Upper lobe of right lung (tissue), 1 donor: ENCODE measurements around the gene SHB. TPM values are rescaled to one million over a fixed set of nuclear protein-coding genes. Genes with fewer than 3 reads are reported as not detected.
A peak's percentile ranks its signal among the peaks of the same experiment; 100 is the strongest.

Source experiments
- ATAC-seq: fragments of 200-7000 bp; cut with Tn5 transposase; one replicate; pipeline ENCODE4 v1.9.1; 2020; ENCODE audit warnings: mild to moderate bottlenecking, moderate library complexity
- DNase-seq: peaks from one replicate; pipeline ENCODE4 v3.0.0-alpha.2; 2020
- H3K27ac ChIP-seq: fragments of 200-600 bp; one replicate; pipeline ENCODE4 v1.8.0; 2022
- H3K27me3 ChIP-seq: fragments of 200-600 bp; one replicate; pipeline ENCODE4 v1.8.0; 2022; ENCODE audit warnings: mild to moderate bottlenecking
- H3K36me3 ChIP-seq: fragments of 200-600 bp; one replicate; pipeline ENCODE4 v1.8.0; 2022
- H3K4me1 ChIP-seq: fragments of 200-600 bp; one replicate; pipeline ENCODE4 v1.8.0; 2022
- H3K4me3 ChIP-seq: fragments of 200-600 bp; one replicate; pipeline ENCODE4 v1.8.0; 2022; ENCODE audit warnings: mild to moderate bottlenecking
- H3K9me3 ChIP-seq: fragments of 200-600 bp; one replicate; pipeline ENCODE4 v1.8.0; 2022
- CTCF ChIP-seq: fragments of 200-600 bp; IDR thresholded peaks from one replicate; pipeline ENCODE4 v1.8.0; 2022; ENCODE audit warnings: antibody characterized with exemption
- intact Hi-C: fragments of 100-400 bp; cut with DNase I; formaldehyde crosslinking; loops from one replicate; pipeline ENCODE4 v1.11.0; 2022
- total RNA-seq: library from RNA; stranded (reverse); fragmentation: NEBNext Ultra II Directional; extraction: Animal tissue kit (Norgen Biotek cat#: 25700); gene quantifications from one replicate; pipeline ENCODE4 v1.2.1, GENCODE V29; 2021
- donor health status: DM: no; HTN: yes; CAD: no; lungs with severe emphysema.

Gene SHB
- total RNA-seq, 1 donor from 2014 or later = 33.4 TPM

GRCh38 chr9:37955781-37956422 is 113.1 kb downstream of the SHB start:
- peaks cover 6% of the 10 kb centered on the region for H3K4me1 ChIP-seq
- H3K4me3 ChIP-seq = no peak overlapping the region
- intact Hi-C loops = no loop called here
- H3K9me3 ChIP-seq = no peaks in the 10 kb centered on the region
- TF ChIP-seq CTCF = no peak
- peaks cover 16% of the 10 kb centered on the region for H3K36me3 ChIP-seq
- no peak for ATAC-seq
- no peak overlapping the region for H3K27ac ChIP-seq
- DNase-seq = peak; percentile 48
- no peaks in the 10 kb centered on the region for H3K27me3 ChIP-seq

GRCh38 chr9:37954581-37954981 is 114.4 kb downstream of the SHB start:
- no peak for TF ChIP-seq CTCF
- no peak overlapping the region for H3K27ac ChIP-seq
- no peak for ATAC-seq
- H3K27me3 ChIP-seq = no peaks in the 10 kb centered on the region
- H3K4me1 ChIP-seq = peaks cover 6% of the 10 kb centered on the region
- H3K9me3 ChIP-seq = no peaks in the 10 kb centered on the region
- peaks cover 16% of the 10 kb centered on the region for H3K36me3 ChIP-seq
- DNase-seq = no peak
- intact Hi-C loops = no loop called here
- H3K4me3 ChIP-seq = no peak overlapping the region

DNA sequence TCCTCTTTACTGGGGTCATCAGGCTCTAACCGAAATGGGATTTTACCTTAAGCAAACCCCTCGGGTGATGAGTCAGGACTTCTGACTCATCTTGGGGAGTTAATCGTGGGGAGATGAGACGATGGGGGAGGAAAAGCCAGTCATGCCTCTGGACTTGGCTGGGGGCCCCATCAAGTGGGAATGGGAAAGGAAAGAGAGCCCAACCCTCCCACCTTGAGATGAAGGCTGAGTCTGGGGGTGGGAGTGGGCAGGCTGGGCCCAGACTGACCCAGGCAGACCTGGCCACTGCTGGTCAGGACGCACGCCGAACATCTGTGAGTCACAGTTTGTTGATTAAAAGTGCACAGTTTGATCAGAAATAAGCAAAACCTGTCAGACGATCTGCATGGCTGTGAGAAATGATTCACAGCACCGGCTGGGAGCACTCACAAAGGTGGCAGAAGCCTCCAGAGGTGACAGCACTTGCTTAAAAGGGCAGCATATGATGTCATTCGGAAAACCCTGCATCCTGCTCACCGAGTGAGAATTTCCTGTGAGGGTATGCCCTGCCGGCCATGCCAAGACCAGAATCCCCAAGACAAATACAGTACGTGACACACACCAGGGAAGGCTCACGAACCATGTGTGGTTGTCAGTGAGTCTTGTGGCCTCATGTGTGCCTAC is 115.1 kb downstream of the SHB start:
- H3K36me3 ChIP-seq = peaks cover 16% of the 10 kb centered on the region
- DNase-seq (no peak), ATAC-seq (no peak)
- H3K27ac ChIP-seq = peak overlapping the region; percentile 1
- TF ChIP-seq CTCF = no peak
- no peaks in the 10 kb centered on the region for H3K9me3 ChIP-seq
- H3K27me3 ChIP-seq = no peaks in the 10 kb centered on the region
- intact Hi-C loops = no loop called here
- peaks cover 6% of the 10 kb centered on the region for H3K4me1 ChIP-seq
- no peak overlapping the region for H3K4me3 ChIP-seq

GRCh38 chr9:37953206-37953774 is 115.7 kb downstream of the SHB start:
- DNase-seq (no peak), ATAC-seq (no peak)
- Histone ChIP-seq H3K4me3 (no peak overlapping the region), H3K27ac (peak overlapping the region; percentile 1), H3K27me3 (no peaks in the 10 kb centered on the region), H3K9me3 (no peaks in the 10 kb centered on the region), H3K36me3 (peaks cover 20% of the 10 kb centered on the region), H3K4me1 (peaks cover 12% of the 10 kb centered on the region)
- TF ChIP-seq CTCF = no peak
- intact Hi-C loops = no loop called here

DNA sequence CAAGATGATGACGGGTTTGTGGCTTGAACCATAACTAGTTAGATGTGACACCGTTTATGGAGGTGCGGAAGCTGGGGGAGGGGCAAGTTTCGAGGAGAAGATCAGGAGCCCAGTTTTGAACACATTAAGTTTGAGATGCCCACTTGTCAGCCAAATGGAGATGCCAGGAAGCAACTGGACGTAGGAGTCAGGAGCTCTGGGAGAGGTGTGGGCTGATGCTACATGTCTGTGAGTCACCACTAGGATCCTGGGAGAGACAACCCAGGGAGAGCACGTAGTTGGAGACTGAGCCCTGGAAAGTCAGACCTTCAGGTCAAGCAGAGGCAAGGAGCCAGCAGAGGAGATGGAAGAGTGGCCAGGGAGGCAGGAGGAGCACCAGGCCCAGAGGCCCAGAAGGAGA is 116.3 kb downstream of the SHB start:
- intact Hi-C loops = no loop called here
- Histone ChIP-seq H3K27ac (no peak overlapping the region), H3K27me3 (no peaks in the 10 kb centered on the region), H3K4me1 (peaks cover 14% of the 10 kb centered on the region), H3K9me3 (no peaks in the 10 kb centered on the region), H3K36me3 (peaks cover 26% of the 10 kb centered on the region), H3K4me3 (no peak overlapping the region)
- no peak for TF ChIP-seq CTCF
- DNase-seq (no peak), ATAC-seq (no peak)
